K562 (cell line): Measurements from ENCODE around the gene KNDC1. TPM values are rescaled to one million over a fixed set of nuclear protein-coding genes. Genes with fewer than 3 reads are reported as not detected.

Experiments
- ATF1 ChIP-seq, 2 experiments: fragments of 450-650 bp in 1 of 2; IDR thresholded peaks; 2 replicates each; pipeline ENCODE4 v1.6.1; 2016; ENCODE audit warnings: missing compliant biosample characterization in 1 of 2, missing genetic modification characterization in 1 of 2
- C11orf30 ChIP-seq: fragments of 450-650 bp; IDR thresholded peaks from 2 replicates; pipeline ENCODE4 v1.6.1; 2016; ENCODE audit warnings: low read depth, mild to moderate bottlenecking
- CREB1 ChIP-seq, 2 experiments: sonication (generic) in 1 of 2; formaldehyde crosslinking in 1 of 2; IDR thresholded peaks; 2 replicates each; pipeline versions ENCODE4 v1.6.1 to v1.8.0; 2012 to 2022; ENCODE audit warnings: inconsistent platforms in 1 of 2, mild to moderate bottlenecking in 1 of 2, missing genetic modification reagents in 1 of 2, moderate library complexity in 1 of 2
- GATA2 ChIP-seq: sonication (generic); formaldehyde crosslinking; IDR thresholded peaks from 2 replicates; pipeline ENCODE4 v1.4.0; 2020; ENCODE audit warnings: mild to moderate bottlenecking, missing genetic modification reagents
- HDAC6 ChIP-seq: IDR thresholded peaks from 2 replicates; pipeline ENCODE4 v1.6.1; 2012; ENCODE audit warnings: low read depth, mild to moderate bottlenecking, control low read depth, inconsistent platforms, low read length, moderate library complexity
- HDGF ChIP-seq: fragments of 450-650 bp; IDR thresholded peaks from 2 replicates; pipeline ENCODE4 v1.6.1; 2016
- HEY1 ChIP-seq: fragments of 250-450 bp; sonication (Bioruptor Pico); IDR thresholded peaks from 2 replicates; pipeline ENCODE4 v1.5.0; 2020; ENCODE audit warnings: mild to moderate bottlenecking, moderate library complexity, borderline replicate concordance
- KLF13 ChIP-seq: fragments of 450-650 bp; IDR thresholded peaks from 2 replicates; pipeline ENCODE4 v1.6.1; 2016; ENCODE audit warnings: missing genetic modification characterization, low read depth, mild to moderate bottlenecking, missing compliant biosample characterization, moderate library complexity, borderline replicate concordance
- L3MBTL2 ChIP-seq: fragments of 450-650 bp; IDR thresholded peaks from 2 replicates; pipeline ENCODE4 v1.6.1; 2016; ENCODE audit warnings: mild to moderate bottlenecking, moderate library complexity
- NCOA2 ChIP-seq, 2 experiments: fragments of 450-650 bp; IDR thresholded peaks; 2 replicates each; pipeline ENCODE4 v1.6.1; 2018; ENCODE audit warnings: mild to moderate bottlenecking in 2 of 2, moderate library complexity in 1 of 2; ENCODE audit not compliant: partially characterized antibody in 2 of 2
- POLR3A ChIP-seq: IDR thresholded peaks from 2 replicates; pipeline ENCODE4 v1.6.1; 2011; ENCODE audit warnings: borderline replicate concordance, mild to moderate bottlenecking, moderate library complexity; ENCODE audit not compliant: insufficient read length, insufficient read depth; ENCODE audit errors: extremely low read depth
- STAT5A ChIP-seq: IDR thresholded peaks from 2 replicates; pipeline ENCODE4 v1.6.1; 2012; ENCODE audit warnings: low read length, inconsistent platforms, borderline replicate concordance
- TEAD1 ChIP-seq, 2 experiments: fragments of 450-650 bp in 1 of 2; sonication (generic) in 1 of 2; formaldehyde crosslinking; IDR thresholded peaks; 2 replicates each; pipeline versions ENCODE4 v1.4.0 to v1.8.0; 2020 to 2022; ENCODE audit warnings: mild to moderate bottlenecking in 2 of 2, missing genetic modification reagents in 1 of 2
- ZNF174 ChIP-seq: fragments of 250-450 bp; sonication (Bioruptor Pico); IDR thresholded peaks from 2 replicates; pipeline ENCODE4 v1.4.0; 2020; ENCODE audit warnings: mild to moderate bottlenecking
- ZZZ3 ChIP-seq: fragments of 450-650 bp; IDR thresholded peaks from 2 replicates; pipeline ENCODE4 v1.6.1; 2016; ENCODE audit warnings: antibody characterized with exemption, mild to moderate bottlenecking, moderate library complexity
- polyA plus RNA-seq, 8 experiments: library from polyadenylated mRNA; depleted of rRNA in 4 of 8; stranded (reverse) in 5 of 8; unstranded in 3 of 8; fragments of >200 nt; fragmentation: Nextera tagmentation in 2 of 8; fragmentation: Illumina TruSeq in 1 of 8; extraction: Ambion mirVana in 2 of 8; extraction: Trizol in 1 of 8; gene quantifications; 2 replicates each; pipeline versions ENCODE4 v1.2.1 to v1.2.3, GENCODE V29; 2011 to 2014; ENCODE audit warnings: inconsistent platforms in 1 of 8, missing spikeins in 1 of 8
- total RNA-seq, 7 experiments: library from RNA; depleted of rRNA in 6 of 7; stranded (reverse); fragments of >200 nt in 6 of 7; fragmentation: Illumina TruSeq in 2 of 7; extraction: Trizol in 2 of 7; gene quantifications; 2 replicates each; pipeline versions ENCODE4 v1.2.1 to v1.2.3, GENCODE V29; 2011 to 2021; ENCODE audit warnings: low replicate concordance in 1 of 7
- TF ChIP-seq, protein P1 (sequence below): sonication (generic); formaldehyde crosslinking; IDR thresholded peaks from 2 replicates; pipeline ENCODE4 v1.8.1; 2023; ENCODE audit warnings: mild to moderate bottlenecking, missing genetic modification reagents
- TF ChIP-seq, protein P2 (sequence below): fragments of 250-450 bp; sonication (Bioruptor Pico); IDR thresholded peaks from 2 replicates; pipeline ENCODE4 v1.4.0; 2020
- TF ChIP-seq, protein P3 (sequence below): fragments of 450-650 bp; IDR thresholded peaks from 2 replicates; pipeline ENCODE4 v1.6.1; 2017; ENCODE audit warnings: mild to moderate bottlenecking, moderate library complexity
- TF ChIP-seq, protein P4 (sequence below): fragments of 250-450 bp; sonication (Bioruptor Pico); IDR thresholded peaks from 2 replicates; pipeline ENCODE4 v1.4.0; 2020; ENCODE audit warnings: mild to moderate bottlenecking, moderate library complexity

The KNDC1 gene
- total and polyA plus RNA-seq, 9 of the 15 experiments (the other 6 are each of a cell fraction or from before 2014, with no cell fraction given), result 0.07 to 0.26 (median 0.11) TPM; not detected in 6

DNA sequence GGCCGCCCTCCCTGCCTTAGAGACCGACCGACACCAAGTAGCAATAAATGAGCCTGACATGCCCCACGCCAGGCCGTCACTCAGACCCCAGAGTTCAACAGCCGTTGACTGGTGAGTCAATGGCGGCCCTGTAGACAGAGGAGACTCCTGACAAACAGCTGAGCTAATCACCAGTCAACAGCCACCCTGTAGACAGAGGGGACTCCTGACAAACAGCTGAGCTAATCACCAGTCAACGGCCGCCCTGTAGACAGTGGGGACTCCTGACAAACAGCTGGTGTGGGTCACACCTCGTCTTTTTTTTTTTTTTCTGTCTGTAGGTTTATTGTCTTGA, 16.9 kb upstream of the KNDC1 start (continued):
- TF ChIP-seq HDAC6 (no peak), GATA2 (peak; percentile 91), L3MBTL2 (no peak), ZZZ3 (no peak), STAT5A (peak; percentile 79), POLR3A (no peak), KLF13 (tag) (no peak), ZNF174 (no peak), TEAD1 (CRISPR knock-in tag; IDR thresholded peaks at IDR 0.05) (no peak), HDGF (no peak), ATF1 (CRISPR knock-in tag; IDR thresholded peaks at IDR 0.05) (no peak), ATF1 (tag; IDR thresholded peaks at IDR 0.05) (no peak), C11orf30 (no peak), HEY1 (CRISPR knock-in tag) (no peak), NCOA2 (IDR thresholded peaks at IDR 0.05; ENCODE audit: partially characterized antibody in 2 of 2) (no peak), CREB1 (IDR thresholded peaks at IDR 0.05) (peak; percentile 38; the same call in 1 of the 2 replicates), CREB1 (CRISPR knock-in tag; IDR thresholded peaks at IDR 0.05) (peak; percentile 47; the same call in 1 of the 2 replicates)
- TF ChIP-seq, protein P1, sequence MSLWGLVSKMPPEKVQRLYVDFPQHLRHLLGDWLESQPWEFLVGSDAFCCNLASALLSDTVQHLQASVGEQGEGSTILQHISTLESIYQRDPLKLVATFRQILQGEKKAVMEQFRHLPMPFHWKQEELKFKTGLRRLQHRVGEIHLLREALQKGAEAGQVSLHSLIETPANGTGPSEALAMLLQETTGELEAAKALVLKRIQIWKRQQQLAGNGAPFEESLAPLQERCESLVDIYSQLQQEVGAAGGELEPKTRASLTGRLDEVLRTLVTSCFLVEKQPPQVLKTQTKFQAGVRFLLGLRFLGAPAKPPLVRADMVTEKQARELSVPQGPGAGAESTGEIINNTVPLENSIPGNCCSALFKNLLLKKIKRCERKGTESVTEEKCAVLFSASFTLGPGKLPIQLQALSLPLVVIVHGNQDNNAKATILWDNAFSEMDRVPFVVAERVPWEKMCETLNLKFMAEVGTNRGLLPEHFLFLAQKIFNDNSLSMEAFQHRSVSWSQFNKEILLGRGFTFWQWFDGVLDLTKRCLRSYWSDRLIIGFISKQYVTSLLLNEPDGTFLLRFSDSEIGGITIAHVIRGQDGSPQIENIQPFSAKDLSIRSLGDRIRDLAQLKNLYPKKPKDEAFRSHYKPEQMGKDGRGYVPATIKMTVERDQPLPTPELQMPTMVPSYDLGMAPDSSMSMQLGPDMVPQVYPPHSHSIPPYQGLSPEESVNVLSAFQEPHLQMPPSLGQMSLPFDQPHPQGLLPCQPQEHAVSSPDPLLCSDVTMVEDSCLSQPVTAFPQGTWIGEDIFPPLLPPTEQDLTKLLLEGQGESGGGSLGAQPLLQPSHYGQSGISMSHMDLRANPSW, result no peak
- TF ChIP-seq, protein P2, sequence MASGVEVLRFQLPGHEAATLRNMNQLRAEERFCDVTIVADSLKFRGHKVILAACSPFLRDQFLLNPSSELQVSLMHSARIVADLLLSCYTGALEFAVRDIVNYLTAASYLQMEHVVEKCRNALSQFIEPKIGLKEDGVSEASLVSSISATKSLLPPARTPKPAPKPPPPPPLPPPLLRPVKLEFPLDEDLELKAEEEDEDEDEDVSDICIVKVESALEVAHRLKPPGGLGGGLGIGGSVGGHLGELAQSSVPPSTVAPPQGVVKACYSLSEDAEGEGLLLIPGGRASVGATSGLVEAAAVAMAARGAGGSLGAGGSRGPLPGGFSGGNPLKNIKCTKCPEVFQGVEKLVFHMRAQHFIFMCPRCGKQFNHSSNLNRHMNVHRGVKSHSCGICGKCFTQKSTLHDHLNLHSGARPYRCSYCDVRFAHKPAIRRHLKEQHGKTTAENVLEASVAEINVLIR (CRISPR knock-in tag), result no peak
- TF ChIP-seq, protein P3, sequence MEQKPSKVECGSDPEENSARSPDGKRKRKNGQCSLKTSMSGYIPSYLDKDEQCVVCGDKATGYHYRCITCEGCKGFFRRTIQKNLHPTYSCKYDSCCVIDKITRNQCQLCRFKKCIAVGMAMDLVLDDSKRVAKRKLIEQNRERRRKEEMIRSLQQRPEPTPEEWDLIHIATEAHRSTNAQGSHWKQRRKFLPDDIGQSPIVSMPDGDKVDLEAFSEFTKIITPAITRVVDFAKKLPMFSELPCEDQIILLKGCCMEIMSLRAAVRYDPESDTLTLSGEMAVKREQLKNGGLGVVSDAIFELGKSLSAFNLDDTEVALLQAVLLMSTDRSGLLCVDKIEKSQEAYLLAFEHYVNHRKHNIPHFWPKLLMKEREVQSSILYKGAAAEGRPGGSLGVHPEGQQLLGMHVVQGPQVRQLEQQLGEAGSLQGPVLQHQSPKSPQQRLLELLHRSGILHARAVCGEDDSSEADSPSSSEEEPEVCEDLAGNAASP, result no peak
- TF ChIP-seq, protein P4, sequence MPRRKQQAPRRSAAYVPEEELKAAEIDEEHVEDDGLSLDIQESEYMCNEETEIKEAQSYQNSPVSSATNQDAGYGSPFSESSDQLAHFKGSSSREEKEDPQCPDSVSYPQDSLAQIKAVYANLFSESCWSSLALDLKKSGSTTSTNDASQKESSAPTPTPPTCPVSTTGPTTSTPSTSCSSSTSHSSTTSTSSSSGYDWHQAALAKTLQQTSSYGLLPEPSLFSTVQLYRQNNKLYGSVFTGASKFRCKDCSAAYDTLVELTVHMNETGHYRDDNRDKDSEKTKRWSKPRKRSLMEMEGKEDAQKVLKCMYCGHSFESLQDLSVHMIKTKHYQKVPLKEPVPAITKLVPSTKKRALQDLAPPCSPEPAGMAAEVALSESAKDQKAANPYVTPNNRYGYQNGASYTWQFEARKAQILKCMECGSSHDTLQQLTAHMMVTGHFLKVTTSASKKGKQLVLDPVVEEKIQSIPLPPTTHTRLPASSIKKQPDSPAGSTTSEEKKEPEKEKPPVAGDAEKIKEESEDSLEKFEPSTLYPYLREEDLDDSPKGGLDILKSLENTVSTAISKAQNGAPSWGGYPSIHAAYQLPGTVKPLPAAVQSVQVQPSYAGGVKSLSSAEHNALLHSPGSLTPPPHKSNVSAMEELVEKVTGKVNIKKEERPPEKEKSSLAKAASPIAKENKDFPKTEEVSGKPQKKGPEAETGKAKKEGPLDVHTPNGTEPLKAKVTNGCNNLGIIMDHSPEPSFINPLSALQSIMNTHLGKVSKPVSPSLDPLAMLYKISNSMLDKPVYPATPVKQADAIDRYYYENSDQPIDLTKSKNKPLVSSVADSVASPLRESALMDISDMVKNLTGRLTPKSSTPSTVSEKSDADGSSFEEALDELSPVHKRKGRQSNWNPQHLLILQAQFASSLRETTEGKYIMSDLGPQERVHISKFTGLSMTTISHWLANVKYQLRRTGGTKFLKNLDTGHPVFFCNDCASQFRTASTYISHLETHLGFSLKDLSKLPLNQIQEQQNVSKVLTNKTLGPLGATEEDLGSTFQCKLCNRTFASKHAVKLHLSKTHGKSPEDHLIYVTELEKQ (CRISPR knock-in tag), result no peak
